ACC112 (cell line): Measurements from ENCODE around the gene THG1L.
A peak's percentile ranks its signal among the peaks of the same experiment; 100 is the strongest.
"Not testable (repeated sequence)": the region's sequence is repeated elsewhere in the genome, so short reads cannot be mapped to it uniquely, and the experiment has no call there.

Experiments used
- H2AFZ ChIP-seq: fragments of 200-600 bp; sonication (generic); one replicate; pipeline ENCODE4 v1.6.0; 2017; ENCODE audit warnings: antibody characterized with exemption, low read length; ENCODE audit not compliant: unreplicated experiment
- H3K27ac ChIP-seq: fragments of 200-600 bp; sonication (generic); 2 replicates; pipeline ENCODE4 v1.5.1; 2014; ENCODE audit warnings: low read depth, mild to moderate bottlenecking, antibody characterized with exemption, low read length, moderate library complexity
- H3K27me3 ChIP-seq: fragments of 200-600 bp; sonication (generic); 2 replicates; pipeline ENCODE4 v1.6.1; 2014; ENCODE audit warnings: mild to moderate bottlenecking, antibody characterized with exemption, low read length, moderate library complexity, mixed read lengths; ENCODE audit not compliant: insufficient read depth
- H3K36me3 ChIP-seq: fragments of 200-600 bp; sonication (generic); 2 replicates; pipeline ENCODE4 v1.6.1; 2016; ENCODE audit warnings: mild to moderate bottlenecking, antibody characterized with exemption, low read length, moderate library complexity, mixed read lengths; ENCODE audit not compliant: insufficient read depth
- H3K4me1 ChIP-seq: fragments of 200-600 bp; sonication (generic); one replicate; pipeline ENCODE4 v1.6.1; 2016; ENCODE audit warnings: low read length, mixed read lengths; ENCODE audit not compliant: insufficient read depth, unreplicated experiment, control insufficient read depth
- H3K4me3 ChIP-seq: fragments of 200-600 bp; sonication (generic); 2 replicates; pipeline ENCODE4 v1.5.1; 2014; ENCODE audit warnings: mild to moderate bottlenecking, low read depth, low read length
- H3K79me2 ChIP-seq: fragments of 200-600 bp; sonication (generic); one replicate; pipeline ENCODE4 v1.6.0; 2016; ENCODE audit warnings: low read length; ENCODE audit not compliant: control insufficient read depth, unreplicated experiment, insufficient read depth

THG1L gene

GRCh38 chr5:157731272-157732129, at the start of gene THG1L:
TSS of gene THG1L (plus strand) at chr5:157731420. CDS start at chr5:157731441, 21 bp downstream.
- Histone ChIP-seq H3K4me3 (peak within 1 kb of the TSS; percentile 85), H3K36me3 (no peaks in the 10 kb centered on the region), H3K27me3 (no peaks in the 10 kb centered on the region), H3K79me2 (no peaks in the 10 kb centered on the region), H2AFZ (peak within 1 kb of the TSS; percentile 93), H3K27ac (peak within 1 kb of the TSS; percentile 83), H3K4me1 (no peaks in the 10 kb centered on the region)

GRCh38 chr5:157682257-157682656, 49.0 kb upstream of the THG1L start:
- no peaks in the 10 kb centered on the region for H3K36me3 ChIP-seq
- H2AFZ ChIP-seq, result no peak overlapping the region
- no peaks in the 10 kb centered on the region for H3K79me2 ChIP-seq
- no peaks in the 10 kb centered on the region for H3K4me1 ChIP-seq
- H3K27ac ChIP-seq, result no peak overlapping the region
- no peak overlapping the region for H3K4me3 ChIP-seq
- H3K27me3 ChIP-seq, result no peaks in the 10 kb centered on the region

GRCh38 chr5:157686276-157687197, 44.7 kb upstream of the THG1L start:
- peak overlapping the region; percentile 14 for H2AFZ ChIP-seq
- H3K27ac ChIP-seq, result not testable (repeated sequence)

GRCh38 chr5:157687198-157687554, 44.0 kb upstream of the THG1L start:
- Histone ChIP-seq H3K27me3 (no peaks in the 10 kb centered on the region), H3K27ac (no peak overlapping the region), H3K36me3 (no peaks in the 10 kb centered on the region), H3K4me1 (no peaks in the 10 kb centered on the region), H2AFZ (peak overlapping the region; percentile 14), H3K79me2 (no peaks in the 10 kb centered on the region), H3K4me3 (no peak overlapping the region)

More at GRCh38 chr5:157686276-157687197, 44.7 kb upstream of the THG1L start:
- H3K36me3 ChIP-seq, H3K79me2 ChIP-seq, H3K4me1 ChIP-seq, H3K4me3 ChIP-seq, H3K27me3 ChIP-seq: not testable (repeated sequence)

- H3K36me3 ChIP-seq, result no peaks in the 10 kb centered on the region
- no peak overlapping the region for H2AFZ ChIP-seq
- no peaks in the 10 kb centered on the region for H3K27me3 ChIP-seq
- no peak overlapping the region for H3K27ac ChIP-seq
- H3K4me3 ChIP-seq, result no peak overlapping the region
- H3K4me1 ChIP-seq, result no peaks in the 10 kb centered on the region
- H3K79me2 ChIP-seq, result no peaks in the 10 kb centered on the region
These were observed 41.1 kb upstream of the THG1L start for GRCh38 chr5:157689942-157690689.

- H3K36me3 ChIP-seq, result no peaks in the 10 kb centered on the region
- H3K27ac ChIP-seq, result no peak overlapping the region
- no peaks in the 10 kb centered on the region for H3K79me2 ChIP-seq
- no peak overlapping the region for H2AFZ ChIP-seq
- no peaks in the 10 kb centered on the region for H3K4me1 ChIP-seq
- H3K4me3 ChIP-seq, result no peak overlapping the region
- no peaks in the 10 kb centered on the region for H3K27me3 ChIP-seq
These were observed 40.4 kb upstream of the THG1L start for GRCh38 chr5:157690690-157691433.

- H2AFZ ChIP-seq, H3K27ac ChIP-seq, H3K4me3 ChIP-seq, H3K27me3 ChIP-seq, H3K4me1 ChIP-seq, H3K79me2 ChIP-seq, H3K36me3 ChIP-seq: not testable (repeated sequence)
These were observed 37.4 kb upstream of the THG1L start for GRCh38 chr5:157693816-157694215.

- H3K27ac ChIP-seq, H3K79me2 ChIP-seq, H3K27me3 ChIP-seq, H3K4me3 ChIP-seq, H3K4me1 ChIP-seq, H2AFZ ChIP-seq, H3K36me3 ChIP-seq: not testable (repeated sequence)
These were observed 35.1 kb upstream of the THG1L start for GRCh38 chr5:157696154-157696553.

GRCh38 chr5:157698674-157699073, 32.5 kb upstream of the THG1L start:
- not testable (repeated sequence) for H3K27me3 ChIP-seq, H3K36me3 ChIP-seq, H2AFZ ChIP-seq, H3K27ac ChIP-seq, H3K4me1 ChIP-seq, H3K4me3 ChIP-seq, H3K79me2 ChIP-seq

- Histone ChIP-seq H3K4me3 (no peak overlapping the region), H3K79me2 (no peaks in the 10 kb centered on the region), H2AFZ (no peak overlapping the region)
These were observed 27.5 kb upstream of the THG1L start for GRCh38 chr5:157703736-157704135.

More at GRCh38 chr5:157703736-157704135, 27.5 kb upstream of the THG1L start:
- no peak overlapping the region for H3K27ac ChIP-seq
- no peaks in the 10 kb centered on the region for H3K36me3 ChIP-seq
- no peaks in the 10 kb centered on the region for H3K4me1 ChIP-seq
- H3K27me3 ChIP-seq, result no peaks in the 10 kb centered on the region
